K562 (cell line): ENCODE results near the gene GATM. TPM values are rescaled to one million over a fixed set of nuclear protein-coding genes. Genes with fewer than 3 reads are reported as not detected.

Source experiments
- DMBX1 ChIP-seq: fragments of 250-450 bp; sonication (Bioruptor Pico); IDR thresholded peaks from 2 replicates; pipeline ENCODE4 v1.8.0; 2022; ENCODE audit warnings: inconsistent platforms, mild to moderate bottlenecking, moderate library complexity, borderline replicate concordance
- FOXP4 ChIP-seq: sonication (generic); formaldehyde crosslinking; IDR thresholded peaks from 2 replicates; pipeline ENCODE4 v1.8.0; 2022; ENCODE audit warnings: mild to moderate bottlenecking, missing genetic modification reagents, borderline replicate concordance
- GATA2 ChIP-seq: sonication (generic); formaldehyde crosslinking; IDR thresholded peaks from 2 replicates; pipeline ENCODE4 v1.4.0; 2020; ENCODE audit warnings: mild to moderate bottlenecking, missing genetic modification reagents
- HOMEZ ChIP-seq: fragments of 250-450 bp; sonication (Bioruptor Pico); IDR thresholded peaks from 2 replicates; pipeline ENCODE4 v1.4.0; 2020; ENCODE audit warnings: mild to moderate bottlenecking, moderate library complexity
- JUND ChIP-seq, 2 experiments: IDR thresholded peaks; 2 replicates in 1 of 2; 3 replicates in 1 of 2; pipeline ENCODE4 v1.6.1; 2011; ENCODE audit warnings: borderline replicate concordance in 2 of 2, low read depth in 2 of 2, low read length in 2 of 2, improper control_type of control experiment in 1 of 2, missing biosample characterization in 1 of 2, missing genetic modification characterization in 1 of 2, missing genetic modification reagents in 1 of 2
- NFE2 ChIP-seq: IDR thresholded peaks from 2 replicates; pipeline ENCODE4 v1.6.1; 2014; ENCODE audit warnings: antibody characterized with exemption, low read depth
- PPARD ChIP-seq: fragments of 250-450 bp; sonication (Bioruptor Pico); IDR thresholded peaks from 2 replicates; pipeline ENCODE4 v1.8.0; 2022; ENCODE audit warnings: inconsistent platforms, mild to moderate bottlenecking, moderate library complexity
- PURB ChIP-seq: sonication (generic); formaldehyde crosslinking; IDR thresholded peaks from 2 replicates; pipeline ENCODE4 v1.9.0; 2021; ENCODE audit warnings: low read depth, mild to moderate bottlenecking, missing genetic modification reagents
- RNF219 ChIP-seq: fragments of 250-450 bp; sonication (Bioruptor Pico); IDR thresholded peaks from 2 replicates; pipeline ENCODE4 v1.5.0; 2022; ENCODE audit warnings: mild to moderate bottlenecking
- SMAD1 ChIP-seq: fragments of 150-350 bp; IDR thresholded peaks from 2 replicates; pipeline ENCODE4 v1.6.1; 2014; ENCODE audit warnings: low read length, low read depth; ENCODE audit not compliant: partially characterized antibody
- polyA plus RNA-seq, 8 experiments: library from polyadenylated mRNA; depleted of rRNA in 4 of 8; stranded (reverse) in 5 of 8; unstranded in 3 of 8; fragments of >200 nt; fragmentation: Nextera tagmentation in 2 of 8; fragmentation: Illumina TruSeq in 1 of 8; extraction: Ambion mirVana in 2 of 8; extraction: Trizol in 1 of 8; gene quantifications; 2 replicates each; pipeline versions ENCODE4 v1.2.1 to v1.2.3, GENCODE V29; 2011 to 2014; ENCODE audit warnings: inconsistent platforms in 1 of 8, missing spikeins in 1 of 8
- total RNA-seq, 7 experiments: library from RNA; depleted of rRNA in 6 of 7; stranded (reverse); fragments of >200 nt in 6 of 7; fragmentation: Illumina TruSeq in 2 of 7; extraction: Trizol in 2 of 7; gene quantifications; 2 replicates each; pipeline versions ENCODE4 v1.2.1 to v1.2.3, GENCODE V29; 2011 to 2021; ENCODE audit warnings: low replicate concordance in 1 of 7
- TF ChIP-seq, protein P1 (sequence below): fragments of 250-450 bp; sonication (Bioruptor Pico); IDR thresholded peaks from 2 replicates; pipeline ENCODE4 v1.4.0; 2020; ENCODE audit warnings: mild to moderate bottlenecking, moderate library complexity, borderline replicate concordance
- TF ChIP-seq, protein P2 (sequence below), 3 experiments: fragments of 200-800 bp in 1 of 3; sonication (Bioruptor generic) in 1 of 3; sonication (generic) in 1 of 3; formaldehyde crosslinking in 1 of 3; IDR thresholded peaks; 2 replicates each; pipeline versions ENCODE4 v1.6.1 to v1.8.0; 2016 to 2022; ENCODE audit warnings: mild to moderate bottlenecking in 2 of 3, missing compliant biosample characterization in 2 of 3, missing genetic modification characterization in 2 of 3, missing genetic modification reagents in 1 of 3

GATM gene
- total and polyA plus RNA-seq, 9 of the 15 experiments (the other 6 are each of a cell fraction or from before 2014, with no cell fraction given): 0.11 to 1.1 (median 0.65) TPM

- TF ChIP-seq FOXP4 (CRISPR knock-in tag) (peak; percentile 76; the same call in 1 of the 2 replicates), PURB (CRISPR knock-in tag) (no peak), RNF219 (no peak), GATA2 (CRISPR knock-in tag) (no peak), JUND (IDR thresholded peaks at IDR 0.05; ENCODE audit: borderline replicate concordance, low read depth, low read length) (peak; percentile 53; the same call in 1 of the 2 replicates), JUND (tag; IDR thresholded peaks at IDR 0.05; ENCODE audit: borderline replicate concordance, low read depth, low read length) (peak; percentile 29; the same call in 1 of the 3 replicates), HOMEZ (CRISPR knock-in tag) (no peak), PPARD (CRISPR knock-in tag) (no peak), DMBX1 (no peak), NFE2 (no peak), SMAD1 (no peak)
- TF ChIP-seq, protein P1, sequence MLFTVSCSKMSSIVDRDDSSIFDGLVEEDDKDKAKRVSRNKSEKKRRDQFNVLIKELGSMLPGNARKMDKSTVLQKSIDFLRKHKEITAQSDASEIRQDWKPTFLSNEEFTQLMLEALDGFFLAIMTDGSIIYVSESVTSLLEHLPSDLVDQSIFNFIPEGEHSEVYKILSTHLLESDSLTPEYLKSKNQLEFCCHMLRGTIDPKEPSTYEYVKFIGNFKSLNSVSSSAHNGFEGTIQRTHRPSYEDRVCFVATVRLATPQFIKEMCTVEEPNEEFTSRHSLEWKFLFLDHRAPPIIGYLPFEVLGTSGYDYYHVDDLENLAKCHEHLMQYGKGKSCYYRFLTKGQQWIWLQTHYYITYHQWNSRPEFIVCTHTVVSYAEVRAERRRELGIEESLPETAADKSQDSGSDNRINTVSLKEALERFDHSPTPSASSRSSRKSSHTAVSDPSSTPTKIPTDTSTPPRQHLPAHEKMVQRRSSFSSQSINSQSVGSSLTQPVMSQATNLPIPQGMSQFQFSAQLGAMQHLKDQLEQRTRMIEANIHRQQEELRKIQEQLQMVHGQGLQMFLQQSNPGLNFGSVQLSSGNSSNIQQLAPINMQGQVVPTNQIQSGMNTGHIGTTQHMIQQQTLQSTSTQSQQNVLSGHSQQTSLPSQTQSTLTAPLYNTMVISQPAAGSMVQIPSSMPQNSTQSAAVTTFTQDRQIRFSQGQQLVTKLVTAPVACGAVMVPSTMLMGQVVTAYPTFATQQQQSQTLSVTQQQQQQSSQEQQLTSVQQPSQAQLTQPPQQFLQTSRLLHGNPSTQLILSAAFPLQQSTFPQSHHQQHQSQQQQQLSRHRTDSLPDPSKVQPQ (CRISPR knock-in tag): no peak
- TF ChIP-seq, protein P2, sequence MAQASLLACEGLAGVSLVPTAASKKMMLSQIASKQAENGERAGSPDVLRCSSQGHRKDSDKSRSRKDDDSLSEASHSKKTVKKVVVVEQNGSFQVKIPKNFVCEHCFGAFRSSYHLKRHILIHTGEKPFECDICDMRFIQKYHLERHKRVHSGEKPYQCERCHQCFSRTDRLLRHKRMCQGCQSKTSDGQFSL (CRISPR knock-in tag; IDR thresholded peaks at IDR 0.05): 0 out of 2 replicates have a peak, but pooled peaks have one; percentile 16
- TF ChIP-seq, protein P2 (tag; IDR thresholded peaks at IDR 0.05): no peak
These were observed 24.0 kb upstream of the GATM start (continued) for GRCh38 chr15:45402162-45402954.
